ENCODE results near the gene OBSCN. TPM values are rescaled to one million over a fixed set of nuclear protein-coding genes. Genes with fewer than 3 reads are reported as not detected.

Gene OBSCN
- total and polyA plus RNA-seq, 2 of the 13 experiments (the other 11 are each of a cell fraction or from before 2014, with no cell fraction given) = 0.20 TPM

DNA sequence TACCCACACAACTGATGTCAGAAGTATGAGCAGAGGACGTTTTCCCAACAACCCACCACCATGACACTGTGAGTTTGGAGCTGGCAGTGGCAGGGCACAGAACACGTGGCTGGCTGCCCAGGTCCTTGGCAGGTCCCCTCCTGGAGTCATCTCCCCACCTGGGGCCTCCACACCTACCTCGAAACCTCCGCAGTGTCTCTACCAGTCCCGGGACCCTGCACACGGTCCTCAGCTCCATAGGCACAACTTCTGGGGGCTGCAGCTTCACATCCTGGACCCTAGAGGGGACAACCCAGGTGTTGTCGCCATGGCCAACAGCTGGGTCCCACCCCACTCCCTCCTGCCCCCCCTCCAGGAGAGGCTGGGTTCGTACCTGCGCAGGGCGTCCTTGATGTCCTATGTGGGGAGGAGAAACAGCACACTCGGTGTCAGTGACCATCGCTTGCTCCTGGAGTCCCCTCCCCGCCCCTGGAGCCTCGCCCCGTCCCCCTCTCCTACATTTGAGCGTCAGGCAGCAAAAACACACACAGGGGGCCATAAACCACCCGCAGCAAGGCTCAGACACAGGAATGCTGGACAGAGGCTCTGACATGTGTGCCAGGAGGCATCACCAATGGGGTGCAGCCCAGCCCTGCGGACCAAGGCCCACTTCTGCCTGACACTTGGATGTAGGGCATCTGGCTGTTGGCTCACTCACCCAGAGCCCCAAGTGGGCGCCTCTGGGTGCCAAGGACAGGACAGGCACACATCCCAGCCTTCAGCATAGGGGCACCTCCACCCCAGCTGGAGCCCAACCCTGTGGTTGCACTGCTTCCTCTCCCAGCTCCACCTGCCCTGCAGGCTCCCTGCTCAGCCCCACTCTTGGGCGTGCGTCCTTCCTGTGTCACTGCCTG is 189.2 kb downstream of the OBSCN start:
- ChIA-PET POLR2A (interaction anchor here (1.0 kb wide), 1 partner anchor 9 kb away, joined by 3 read pairs; no protein-coding TSS in a partner anchor), CTCF (ENCODE audit: low intra/inter-chr PET ratio, low total read pairs) (no interaction called here)
- H3K79me2 ChIP-seq (ENCODE audit: insufficient read depth, low read length) = no peaks in the 10 kb centered on the region
- no peak overlapping the region for H3K9ac ChIP-seq (ENCODE audit: insufficient read depth, low read depth, low read length)
- H3K4me2 ChIP-seq (ENCODE audit: low read depth, low read length) = no peak overlapping the region
- no peak overlapping the region for H3K27ac ChIP-seq (ENCODE audit: extremely low read length, insufficient read depth, low read length)
- BruUV-seq (replicated peaks) = no TSS peak
- H3K9me3 ChIP-seq (ENCODE audit: low read length) = no peaks in the 10 kb centered on the region
- peaks cover 22 to 67% of the 10 kb centered on the region in 2 experiments for H3K36me3 ChIP-seq (replicated peaks in 1 of 2; ENCODE audit: control insufficient read depth in 1 of 2, insufficient read depth in 2 of 2, low read length in 2 of 2)
- 93% methylated on average over 8 of the region's 21 CpGs for WGBS (ENCODE audit: low lambda C conversion rate)
- TF ChIP-seq ZNF644 (CRISPR knock-in tag; IDR thresholded peaks at IDR 0.05; ENCODE audit: low read depth) (no peak), IRX3 (CRISPR knock-in tag; IDR thresholded peaks at IDR 0.05; ENCODE audit: borderline replicate concordance, low read depth) (no peak), PAX8 (CRISPR knock-in tag; IDR thresholded peaks at IDR 0.05; ENCODE audit: borderline replicate concordance) (no peak), ZNF121 (CRISPR knock-in tag; IDR thresholded peaks at IDR 0.05) (no peak), RBM22 (optimal IDR thresholded peaks at IDR 0.05; ENCODE audit: low read length) (peak; percentile 27), ZNF124 (CRISPR knock-in tag; IDR thresholded peaks at IDR 0.05) (no peak), TEAD3 (CRISPR knock-in tag; optimal IDR thresholded peaks at IDR 0.05; ENCODE audit: borderline replicate concordance) (no peak), AGO2 (optimal IDR thresholded peaks at IDR 0.05; ENCODE audit: low read depth, low read length) (peak; percentile 69)
- H3K4me3 ChIP-seq (replicated peaks in 1 of 3; ENCODE audit: insufficient read depth in 1 of 3, low read depth in 2 of 3, low read length in 3 of 3) = no peak overlapping the region
- DNase-seq (ENCODE audit: low spot score) (no peak), ATAC-seq (no peak), FAIRE-seq (no peak)
- intact Hi-C loops (cut with micrococcal nuclease; ENCODE audit: unreplicated experiment) (no loop called here), in situ Hi-C loops (cut with HindIII; ENCODE audit: extremely low pct_ligation_motif_present, low pct_unique_long_range_greater_than_20kb) (no loop called here)
- no peaks in the 10 kb centered on the region for H3K27me3 ChIP-seq (ENCODE audit: control insufficient read depth in 1 of 2, insufficient read depth in 2 of 2, low read length in 2 of 2)
- peaks cover 9% of the 10 kb centered on the region for H3K4me1 ChIP-seq (ENCODE audit: insufficient read depth, low read length)
- no peak overlapping the region for H2AFZ ChIP-seq (ENCODE audit: low read length)
- peaks cover 3% of the 10 kb centered on the region; the same call in 1 of the 2 replicates for H4K20me1 ChIP-seq (ENCODE audit: insufficient read depth, low read length)

DNA sequence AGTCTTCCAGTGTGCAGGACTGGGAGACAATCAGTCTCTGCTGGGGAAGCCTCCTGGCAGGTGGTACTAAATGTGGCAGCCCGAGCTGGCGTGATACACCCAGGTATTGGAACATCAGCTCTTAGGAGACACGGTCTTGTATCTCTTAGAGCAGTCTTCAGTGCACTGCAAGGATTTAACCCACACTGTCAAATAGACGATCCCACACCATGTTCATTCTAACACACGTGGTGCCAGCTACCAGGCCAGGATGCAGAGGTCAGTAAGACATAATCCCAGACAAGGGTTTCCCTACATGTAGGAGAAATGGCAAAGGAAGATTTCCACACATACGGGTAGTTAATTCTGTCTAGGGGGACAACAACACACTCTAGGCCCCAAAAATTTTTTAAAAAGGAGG is 190.1 kb downstream of the OBSCN start:
- Histone ChIP-seq H3K4me3 (replicated peaks in 1 of 3; ENCODE audit: insufficient read depth in 1 of 3, low read depth in 2 of 3, low read length in 3 of 3) (no peak overlapping the region), H3K9me3 (ENCODE audit: low read length) (no peaks in the 10 kb centered on the region), H3K79me2 (ENCODE audit: insufficient read depth, low read length) (peaks cover 7% of the 10 kb centered on the region), H3K27me3 (ENCODE audit: control insufficient read depth in 1 of 2, insufficient read depth in 2 of 2, low read length in 2 of 2) (no peaks in the 10 kb centered on the region), H2AFZ (ENCODE audit: low read length) (no peak overlapping the region), H3K27ac (ENCODE audit: extremely low read length, insufficient read depth, low read length) (no peak overlapping the region), H3K4me1 (ENCODE audit: insufficient read depth, low read length) (peaks cover 16% of the 10 kb centered on the region), H3K9ac (ENCODE audit: insufficient read depth, low read depth, low read length) (no peak overlapping the region), H4K20me1 (ENCODE audit: insufficient read depth, low read length) (peaks cover 8% of the 10 kb centered on the region), H3K36me3 (replicated peaks in 1 of 2; ENCODE audit: control insufficient read depth in 1 of 2, insufficient read depth in 2 of 2, low read length in 2 of 2) (peaks cover 24 to 71% of the 10 kb centered on the region in 2 experiments), H3K4me2 (ENCODE audit: low read depth, low read length) (no peak overlapping the region)
- CTCF ChIA-PET (ENCODE audit: low intra/inter-chr PET ratio, low total read pairs) = no interaction called here
- no peak for DNase-seq (ENCODE audit: low spot score)
- intact Hi-C loops (cut with micrococcal nuclease; ENCODE audit: unreplicated experiment) (no loop called here), in situ Hi-C loops (cut with HindIII; ENCODE audit: extremely low pct_ligation_motif_present, low pct_unique_long_range_greater_than_20kb) (no loop called here)
- POLR2A ChIA-PET = interaction anchor here (1.0 kb wide), 1 partner anchor 8 kb away, joined by 3 read pairs; no protein-coding TSS in a partner anchor
- BruUV-seq (replicated peaks) = no TSS peak
- ATAC-seq = no peak
- no peak for FAIRE-seq
- 95% methylated on average over 6 of the region's 6 CpGs for WGBS (ENCODE audit: low lambda C conversion rate)
- TF ChIP-seq NBN (conservative IDR thresholded peaks at IDR 0.05) (no peak), ZNF709 (CRISPR knock-in tag; IDR thresholded peaks at IDR 0.05) (no peak), SSRP1 (CRISPR knock-in tag; IDR thresholded peaks at IDR 0.05) (no peak), RFX5 (IDR thresholded peaks at IDR 0.05; ENCODE audit: low read depth, low read length) (no peak), ZNF274 (CRISPR knock-in tag; IDR thresholded peaks at IDR 0.05) (no peak), HNRNPLL (IDR thresholded peaks at IDR 0.05; ENCODE audit: low read depth, low read length, poor library complexity, severe bottlenecking) (no peak)
- TF ChIP-seq, protein P1, sequence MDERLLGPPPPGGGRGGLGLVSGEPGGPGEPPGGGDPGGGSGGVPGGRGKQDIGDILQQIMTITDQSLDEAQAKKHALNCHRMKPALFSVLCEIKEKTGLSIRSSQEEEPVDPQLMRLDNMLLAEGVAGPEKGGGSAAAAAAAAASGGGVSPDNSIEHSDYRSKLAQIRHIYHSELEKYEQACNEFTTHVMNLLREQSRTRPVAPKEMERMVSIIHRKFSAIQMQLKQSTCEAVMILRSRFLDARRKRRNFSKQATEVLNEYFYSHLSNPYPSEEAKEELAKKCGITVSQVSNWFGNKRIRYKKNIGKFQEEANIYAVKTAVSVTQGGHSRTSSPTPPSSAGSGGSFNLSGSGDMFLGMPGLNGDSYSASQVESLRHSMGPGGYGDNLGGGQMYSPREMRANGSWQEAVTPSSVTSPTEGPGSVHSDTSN (CRISPR knock-in tag; IDR thresholded peaks at IDR 0.05) = no peak
- TF ChIP-seq, protein P2, sequence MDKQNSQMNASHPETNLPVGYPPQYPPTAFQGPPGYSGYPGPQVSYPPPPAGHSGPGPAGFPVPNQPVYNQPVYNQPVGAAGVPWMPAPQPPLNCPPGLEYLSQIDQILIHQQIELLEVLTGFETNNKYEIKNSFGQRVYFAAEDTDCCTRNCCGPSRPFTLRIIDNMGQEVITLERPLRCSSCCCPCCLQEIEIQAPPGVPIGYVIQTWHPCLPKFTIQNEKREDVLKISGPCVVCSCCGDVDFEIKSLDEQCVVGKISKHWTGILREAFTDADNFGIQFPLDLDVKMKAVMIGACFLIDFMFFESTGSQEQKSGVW (CRISPR knock-in tag; IDR thresholded peaks at IDR 0.05; ENCODE audit: borderline replicate concordance) = no peak
